ENCODE measurements around the gene ADAMTS12. TPM values are rescaled to one million over a fixed set of nuclear protein-coding genes. Genes with fewer than 3 reads are reported as not detected.

The ADAMTS12 gene
- total RNA-seq, 1 donor from 2014 or later: 4.1 TPM

GRCh38 chr5:33894566-33894965, 2.8 kb upstream of the ADAMTS12 start:
- Histone ChIP-seq H3K36me3 (ENCODE audit: control insufficient read depth, insufficient read depth, low read length) (no peaks in the 10 kb centered on the region), H3K4me3 (ENCODE audit: low read depth, low read length) (no peak overlapping the region), H3K27me3 (ENCODE audit: control insufficient read depth, insufficient read depth, low read length) (no peaks in the 10 kb centered on the region)
- DNase-seq (ENCODE audit: low read depth): peak; percentile 70
- no peak for TF ChIP-seq CTCF (IDR thresholded peaks at IDR 0.05; ENCODE audit: insufficient read depth, low read length, poor library complexity, severe bottlenecking)

- DNase-seq (ENCODE audit: low read depth): peak; percentile 85
- H3K4me3 ChIP-seq (ENCODE audit: low read depth, low read length): no peak overlapping the region
- no peaks in the 10 kb centered on the region for H3K36me3 ChIP-seq (ENCODE audit: control insufficient read depth, insufficient read depth, low read length)
- TF ChIP-seq CTCF (IDR thresholded peaks at IDR 0.05; ENCODE audit: insufficient read depth, low read length, poor library complexity, severe bottlenecking): no peak
- H3K27me3 ChIP-seq (ENCODE audit: control insufficient read depth, insufficient read depth, low read length): no peaks in the 10 kb centered on the region
Measured at GRCh38 chr5:33892620-33893137, 889 bp upstream of the ADAMTS12 start.

GRCh38 chr5:33891446-33891787, 373 bp downstream of the ADAMTS12 start:
- Histone ChIP-seq H3K27me3 (ENCODE audit: control insufficient read depth, insufficient read depth, low read length) (no peaks in the 10 kb centered on the region), H3K4me3 (ENCODE audit: low read depth, low read length) (peak overlapping the region; percentile 44), H3K36me3 (ENCODE audit: control insufficient read depth, insufficient read depth, low read length) (no peaks in the 10 kb centered on the region)
- no peak for DNase-seq (ENCODE audit: low read depth)
- TF ChIP-seq CTCF (IDR thresholded peaks at IDR 0.05; ENCODE audit: insufficient read depth, low read length, poor library complexity, severe bottlenecking): no peak

- Histone ChIP-seq H3K36me3 (ENCODE audit: control insufficient read depth, insufficient read depth, low read length) (no peaks in the 10 kb centered on the region), H3K27me3 (ENCODE audit: control insufficient read depth, insufficient read depth, low read length) (no peaks in the 10 kb centered on the region), H3K4me3 (ENCODE audit: low read depth, low read length) (peak overlapping the region; percentile 44)
- DNase-seq (ENCODE audit: low read depth): no peak
- peak; percentile 26 for TF ChIP-seq CTCF (IDR thresholded peaks at IDR 0.05; ENCODE audit: insufficient read depth, low read length, poor library complexity, severe bottlenecking)
Measured at GRCh38 chr5:33890131-33891032, 1.4 kb downstream of the ADAMTS12 start.

- no peak overlapping the region for H3K4me3 ChIP-seq (ENCODE audit: low read depth, low read length)
- DNase-seq (ENCODE audit: low read depth): no peak
- TF ChIP-seq CTCF (IDR thresholded peaks at IDR 0.05; ENCODE audit: insufficient read depth, low read length, poor library complexity, severe bottlenecking): no peak
- H3K27me3 ChIP-seq (ENCODE audit: control insufficient read depth, insufficient read depth, low read length): no peaks in the 10 kb centered on the region
- no peaks in the 10 kb centered on the region for H3K36me3 ChIP-seq (ENCODE audit: control insufficient read depth, insufficient read depth, low read length)
Measured at GRCh38 chr5:33888587-33888986, 3.2 kb downstream of the ADAMTS12 start.
